ENCODE results near the gene MEX3C. TPM values are rescaled to one million over a fixed set of nuclear protein-coding genes. Genes with fewer than 3 reads are reported as not detected.

MEX3C gene
- total RNA-seq (2014; rRNA removed; shearing (Covaris generic)), result 72.9 and 76.3 TPM in 2 replicates
- polyA plus RNA-seq (2015; cell fraction: cytosol; rRNA removed), result 49.9 and 64.6 TPM in 2 replicates
- polyA plus RNA-seq (2015; cell fraction: nucleus; rRNA removed), result 37.2 and 37.8 TPM in 2 replicates

GRCh38 chr18:51197661-51198424, at the start of gene MEX3C:
Gene MEX3C, minus strand, starts transcription at chr18:51197681. Its CDS starts 361 bp downstream, at chr18:51197320.
- peak; percentile 99 for DNase-seq (ENCODE audit: low read depth, low spot score)
- in situ Hi-C loops (cut with HindIII; ENCODE audit: low pct_unique_long_range_greater_than_20kb, low sequenced_read_pairs), result no loop called here

- DNase-seq (ENCODE audit: low read depth, low spot score), result no peak
- in situ Hi-C loops (cut with HindIII; ENCODE audit: low pct_unique_long_range_greater_than_20kb, low sequenced_read_pairs), result no loop called here
Measured at GRCh38 chr18:51241226-51241625, 43.7 kb upstream of the MEX3C start.

GRCh38 chr18:51236225-51236624, 38.7 kb upstream of the MEX3C start:
- peak; percentile 94 for DNase-seq (ENCODE audit: low read depth, low spot score)

GRCh38 chr18:51235009-51235789, 37.7 kb upstream of the MEX3C start:
- peak; percentile 35 for DNase-seq (ENCODE audit: low read depth, low spot score)
- in situ Hi-C loops (cut with HindIII; ENCODE audit: low pct_unique_long_range_greater_than_20kb, low sequenced_read_pairs), result no loop called here

More at GRCh38 chr18:51236225-51236624, 38.7 kb upstream of the MEX3C start:
- in situ Hi-C loops (cut with HindIII; ENCODE audit: low pct_unique_long_range_greater_than_20kb, low sequenced_read_pairs), result no loop called here

- in situ Hi-C loops (cut with HindIII; ENCODE audit: low pct_unique_long_range_greater_than_20kb, low sequenced_read_pairs), result no loop called here
- no peak for DNase-seq (ENCODE audit: low read depth, low spot score)
Measured at GRCh38 chr18:51234117-51235008, 36.9 kb upstream of the MEX3C start.

GRCh38 chr18:51229328-51229727, 31.8 kb upstream of the MEX3C start:
- no peak for DNase-seq (ENCODE audit: low read depth, low spot score)
- in situ Hi-C loops (cut with HindIII; ENCODE audit: low pct_unique_long_range_greater_than_20kb, low sequenced_read_pairs), result no loop called here

- in situ Hi-C loops (cut with HindIII; ENCODE audit: low pct_unique_long_range_greater_than_20kb, low sequenced_read_pairs), result no loop called here
- DNase-seq (ENCODE audit: low read depth, low spot score), result no peak
Measured at GRCh38 chr18:51227660-51228059, 30.2 kb upstream of the MEX3C start.

GRCh38 chr18:51226587-51227350, 29.3 kb upstream of the MEX3C start:
- in situ Hi-C loops (cut with HindIII; ENCODE audit: low pct_unique_long_range_greater_than_20kb, low sequenced_read_pairs), result no loop called here
- DNase-seq (ENCODE audit: low read depth, low spot score), result peak; percentile 48

GRCh38 chr18:51226068-51226467, 28.6 kb upstream of the MEX3C start:
- DNase-seq (ENCODE audit: low read depth, low spot score), result peak; percentile 91
- in situ Hi-C loops (cut with HindIII; ENCODE audit: low pct_unique_long_range_greater_than_20kb, low sequenced_read_pairs), result no loop called here

GRCh38 chr18:51212606-51213005, 15.1 kb upstream of the MEX3C start:
- in situ Hi-C loops (cut with HindIII; ENCODE audit: low pct_unique_long_range_greater_than_20kb, low sequenced_read_pairs), result no loop called here

GRCh38 chr18:51211552-51211951, 14.1 kb upstream of the MEX3C start:
- DNase-seq (ENCODE audit: low read depth, low spot score), result peak; percentile 98
- in situ Hi-C loops (cut with HindIII; ENCODE audit: low pct_unique_long_range_greater_than_20kb, low sequenced_read_pairs), result no loop called here

More at GRCh38 chr18:51212606-51213005, 15.1 kb upstream of the MEX3C start:
- DNase-seq (ENCODE audit: low read depth, low spot score), result no peak

GRCh38 chr18:51196811-51197660, 445 bp downstream of the MEX3C start:
- in situ Hi-C loops (cut with HindIII; ENCODE audit: low pct_unique_long_range_greater_than_20kb, low sequenced_read_pairs), result no loop called here
- peak; percentile 3 for DNase-seq (ENCODE audit: low read depth, low spot score)

- in situ Hi-C loops (cut with HindIII; ENCODE audit: low pct_unique_long_range_greater_than_20kb, low sequenced_read_pairs), result no loop called here
- no peak for DNase-seq (ENCODE audit: low read depth, low spot score)
Measured at GRCh38 chr18:51196118-51196810, 1.2 kb downstream of the MEX3C start.

- peak; percentile 73 for DNase-seq (ENCODE audit: low read depth, low spot score)
- in situ Hi-C loops (cut with HindIII; ENCODE audit: low pct_unique_long_range_greater_than_20kb, low sequenced_read_pairs), result no loop called here
Measured at GRCh38 chr18:51195451-51196117, 1.9 kb downstream of the MEX3C start.

GRCh38 chr18:51195086-51195450, 2.4 kb downstream of the MEX3C start:
- in situ Hi-C loops (cut with HindIII; ENCODE audit: low pct_unique_long_range_greater_than_20kb, low sequenced_read_pairs), result no loop called here
- no peak for DNase-seq (ENCODE audit: low read depth, low spot score)
